K562 (cell line): ENCODE results near the gene CSF1. TPM values are rescaled to one million over a fixed set of nuclear protein-coding genes. Genes with fewer than 3 reads are reported as not detected.

ENCODE experiments used
- ATAC-seq: fragments of 200-7000 bp; cut with Tn5 transposase; 3 replicates; pipeline ENCODE4 v1.9.1; 2020; ENCODE audit warnings: moderate library complexity
- BruUV-seq: library from RNA; stranded (reverse); fragments of 400-500 nt; replicated peaks from 2 replicates; lab custom pipeline; 2021; lab: Mats Ljungman, UMichigan
- CTCF ChIA-PET: fragments of 300-600 bp; formaldehyde crosslinking; extraction: SDS; loops from one replicate; lab custom pipeline; 2021; ENCODE audit warnings: low intra/inter-chr PET ratio; lab: Yijun Ruan, JAX
- POLR2A ChIA-PET: fragments of 300-600, 350-650 bp; sonication (Branson Sonifier 250); formaldehyde crosslinking; extraction: SDS; loops from one replicate; lab custom pipeline; 2021; ENCODE audit warnings: antibody characterized with exemption, inconsistent platforms; lab: Yijun Ruan, JAX
- DNase-seq, 4 experiments: peaks; one replicate each; pipeline versions ENCODE4 v3.0.0 to v3.0.0-alpha.2; 2011 to 2018; ENCODE audit warnings: low spot score in 3 of 4, mixed read lengths in 3 of 4; ENCODE audit errors: extremely low read depth in 1 of 4
- FAIRE-seq: peaks from 2 replicates; lab custom pipeline; 2011; peaks lifted over from hg19 to GRCh38; lab: Jason Lieb, UNC
- H2AFZ ChIP-seq: 2 replicates; pipeline ENCODE4 v1.6.0; 2011; ENCODE audit warnings: low read depth, low read length, control low read depth, inconsistent platforms
- H3K27ac ChIP-seq: fragments of 200-600 bp; 3 replicates; pipeline ENCODE4 v1.8.0; 2011; ENCODE audit warnings: low read depth, mild to moderate bottlenecking, control low read depth, inconsistent platforms, low read length, moderate library complexity, mixed read lengths; ENCODE audit errors: extremely low read depth
- H3K27me3 ChIP-seq, 2 experiments: fragments of 300-600 bp in 1 of 2; 2 replicates in 1 of 2; 3 replicates in 1 of 2; pipeline versions ENCODE4 v1.6.0 to v1.8.0; 2011; ENCODE audit warnings: inconsistent platforms in 2 of 2, low read length in 2 of 2, mild to moderate bottlenecking in 1 of 2, mixed read lengths in 1 of 2, moderate library complexity in 1 of 2; ENCODE audit not compliant: control insufficient read depth in 2 of 2, insufficient read depth in 2 of 2
- H3K36me3 ChIP-seq: fragments of 300-600 bp; 3 replicates; pipeline ENCODE4 v1.8.0; 2011; ENCODE audit warnings: mild to moderate bottlenecking, low read length, inconsistent platforms; ENCODE audit not compliant: control insufficient read depth, insufficient read depth
- H3K4me1 ChIP-seq, 2 experiments: fragments of 200-600 bp in 1 of 2; replicated peaks in 1 of 2; 2 replicates in 1 of 2; 3 replicates in 1 of 2; pipeline versions ENCODE4 v1.5.1 to v1.8.0; 2011; ENCODE audit warnings: inconsistent platforms in 2 of 2, low read length in 2 of 2, mild to moderate bottlenecking in 1 of 2, mixed read lengths in 1 of 2, moderate library complexity in 1 of 2; ENCODE audit not compliant: control insufficient read depth in 2 of 2, insufficient read depth in 2 of 2
- H3K4me2 ChIP-seq: 2 replicates; pipeline ENCODE4 v1.6.1; 2011; ENCODE audit warnings: low read length, control low read depth, inconsistent platforms, mixed read lengths; ENCODE audit not compliant: insufficient read depth
- H3K4me3 ChIP-seq: fragments of 200-600 bp; sonication (generic), shearing (Covaris generic); 2 replicates; pipeline ENCODE4 v1.5.1; 2016; ENCODE audit warnings: control low read depth, inconsistent platforms
- H3K79me2 ChIP-seq: fragments of 200-600 bp; 3 replicates; pipeline ENCODE4 v1.8.0; 2011; ENCODE audit warnings: low read length, inconsistent platforms; ENCODE audit not compliant: control insufficient read depth, insufficient read depth
- H3K9ac ChIP-seq, 2 experiments: 2 replicates each; pipeline versions ENCODE4 v1.6.0 to v1.6.1; 2011; ENCODE audit warnings: low read depth in 2 of 2, low read length in 2 of 2, control low read depth in 1 of 2, inconsistent platforms in 1 of 2, mild to moderate bottlenecking in 1 of 2, mixed read lengths in 1 of 2; ENCODE audit not compliant: insufficient read depth in 1 of 2
- H3K9me1 ChIP-seq: one replicate; pipeline ENCODE4 v1.6.0; 2011; ENCODE audit warnings: inconsistent platforms, mild to moderate bottlenecking, low read length, moderate library complexity; ENCODE audit not compliant: control insufficient read depth, insufficient read depth
- H3K9me3 ChIP-seq: replicated peaks from 2 replicates; pipeline ENCODE4 v1.5.1; 2011; ENCODE audit warnings: low read depth, low read length, inconsistent platforms; ENCODE audit not compliant: control insufficient read depth, insufficient read depth
- H4K20me1 ChIP-seq: replicated peaks from 2 replicates; pipeline ENCODE4 v1.6.1; 2011; ENCODE audit warnings: low read length, inconsistent platforms, mixed read lengths; ENCODE audit not compliant: control insufficient read depth, insufficient read depth
- ELF1 ChIP-seq: fragments of 200-800 bp; sonication (Bioruptor generic); IDR thresholded peaks from 2 replicates; pipeline ENCODE4 v1.6.1; 2016; ENCODE audit warnings: missing genetic modification characterization, missing compliant biosample characterization
- MCM3 ChIP-seq: fragments of 450-650 bp; IDR thresholded peaks from 2 replicates; pipeline ENCODE4 v1.6.1; 2016
- NUFIP1 ChIP-seq: fragments of 450-650 bp; IDR thresholded peaks from 2 replicates; pipeline ENCODE4 v1.6.1; 2018; ENCODE audit not compliant: partially characterized antibody
- SUPT5H ChIP-seq: fragments of 450-650 bp; IDR thresholded peaks from 2 replicates; pipeline ENCODE4 v1.6.1; 2016
- TGIF2 ChIP-seq: sonication (generic); formaldehyde crosslinking; IDR thresholded peaks from 2 replicates; pipeline ENCODE4 v1.8.1; 2022; ENCODE audit warnings: mild to moderate bottlenecking, missing genetic modification reagents, moderate library complexity
- ZNF668 ChIP-seq: fragments of 250-450 bp; sonication (Bioruptor Pico); IDR thresholded peaks from 2 replicates; pipeline ENCODE4 v1.8.0; 2022; ENCODE audit warnings: mild to moderate bottlenecking, inconsistent platforms
- WGBS: fragments of 100-300 bp; shearing (Covaris generic); methylation state at CpG from one replicate; pipeline ENCODE4 v1.1.6; 2016; ENCODE audit warnings: low coverage, mixed read lengths; ENCODE audit not compliant: insufficient coverage; ENCODE audit errors: missing lambda C conversion rate; 5-methylcytosine and 5-hydroxymethylcytosine counted together
- in situ Hi-C: fragments of 300-500 bp; cut with MboI; formaldehyde crosslinking; loops from 4 replicates; pipeline ENCODE4 v1.15.0; 2018; ENCODE audit warnings: inconsistent platforms, mixed read lengths
- intact Hi-C: fragments of 100-400 bp; cut with micrococcal nuclease; formaldehyde crosslinking; loops from 2 replicates; pipeline ENCODE4 v1.14.2; 2022
- polyA plus RNA-seq, 8 experiments: library from polyadenylated mRNA; depleted of rRNA in 4 of 8; stranded (reverse) in 5 of 8; unstranded in 3 of 8; fragments of >200 nt; fragmentation: Nextera tagmentation in 2 of 8; fragmentation: Illumina TruSeq in 1 of 8; extraction: Ambion mirVana in 2 of 8; extraction: Trizol in 1 of 8; gene quantifications; 2 replicates each; pipeline versions ENCODE4 v1.2.1 to v1.2.3, GENCODE V29; 2011 to 2014; ENCODE audit warnings: inconsistent platforms in 1 of 8, missing spikeins in 1 of 8
- total RNA-seq, 7 experiments: library from RNA; depleted of rRNA in 6 of 7; stranded (reverse); fragments of >200 nt in 6 of 7; fragmentation: Illumina TruSeq in 2 of 7; extraction: Trizol in 2 of 7; gene quantifications; 2 replicates each; pipeline versions ENCODE4 v1.2.1 to v1.2.3, GENCODE V29; 2011 to 2021; ENCODE audit warnings: low replicate concordance in 1 of 7
- TF ChIP-seq, protein P1 (sequence below): fragments of 450-650 bp; formaldehyde crosslinking; IDR thresholded peaks from 2 replicates; pipeline ENCODE4 v1.4.0; 2020; ENCODE audit warnings: mild to moderate bottlenecking, moderate library complexity

Gene CSF1
- total and polyA plus RNA-seq, 9 of the 15 experiments (the other 6 are each of a cell fraction or from before 2014, with no cell fraction given) = 0.18 to 11.8 (median 2.8) TPM

DNA sequence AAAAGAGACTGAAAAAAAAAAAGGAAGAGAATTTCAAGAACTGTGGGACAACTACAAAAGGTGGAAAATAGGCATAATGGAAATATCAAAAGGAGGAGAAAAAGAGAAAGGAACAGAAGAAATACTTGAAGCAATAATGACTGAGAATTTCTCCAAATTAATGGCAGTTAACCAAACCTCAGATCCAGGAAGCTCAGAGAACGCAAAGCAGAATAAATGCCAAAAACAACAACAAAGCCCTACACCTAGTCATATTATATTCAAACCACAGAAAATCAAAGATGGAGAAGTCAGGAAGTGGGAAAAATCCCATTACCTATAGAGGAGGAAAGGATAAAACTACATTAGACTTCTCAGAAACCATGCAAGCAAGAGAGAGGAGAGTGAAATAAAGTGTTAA, 53.2 kb downstream of the CSF1 start:
- TF ChIP-seq, protein P1, sequence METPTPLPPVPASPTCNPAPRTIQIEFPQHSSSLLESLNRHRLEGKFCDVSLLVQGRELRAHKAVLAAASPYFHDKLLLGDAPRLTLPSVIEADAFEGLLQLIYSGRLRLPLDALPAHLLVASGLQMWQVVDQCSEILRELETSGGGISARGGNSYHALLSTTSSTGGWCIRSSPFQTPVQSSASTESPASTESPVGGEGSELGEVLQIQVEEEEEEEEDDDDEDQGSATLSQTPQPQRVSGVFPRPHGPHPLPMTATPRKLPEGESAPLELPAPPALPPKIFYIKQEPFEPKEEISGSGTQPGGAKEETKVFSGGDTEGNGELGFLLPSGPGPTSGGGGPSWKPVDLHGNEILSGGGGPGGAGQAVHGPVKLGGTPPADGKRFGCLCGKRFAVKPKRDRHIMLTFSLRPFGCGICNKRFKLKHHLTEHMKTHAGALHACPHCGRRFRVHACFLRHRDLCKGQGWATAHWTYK = no peak
- TF ChIP-seq TGIF2 = no peak
- no peak for TF ChIP-seq SUPT5H
- TF ChIP-seq ZNF668 (CRISPR knock-in tag) = no peak
- TF ChIP-seq NUFIP1 = no peak
- no peak for TF ChIP-seq MCM3
- no peak for TF ChIP-seq ELF1 (tag)
- POLR2A ChIA-PET = interaction anchor here (0.6 kb wide), 1 partner anchor 71 kb away, joined by 3 read pairs; no protein-coding TSS in a partner anchor
- Histone ChIP-seq H3K79me2 (no peaks in the 10 kb centered on the region), H3K4me2 (no peak overlapping the region), H3K9me1 (no peaks in the 10 kb centered on the region), H3K4me1 (peaks cover 0 to 3% of the 10 kb centered on the region in 2 experiments; a peak in 3 of 5 replicates), H3K9me3 (no peaks in the 10 kb centered on the region), H4K20me1 (no peaks in the 10 kb centered on the region), H3K9ac (no peak overlapping the region), H2AFZ (no peak overlapping the region), H3K4me3 (no peak overlapping the region), H3K27ac (no peak overlapping the region), H3K36me3 (no peaks in the 10 kb centered on the region), H3K27me3 (no peaks in the 10 kb centered on the region)
- ATAC-seq = no peak
- in situ Hi-C loops (no loop called here), intact Hi-C loops (no loop called here)
- no peak for DNase-seq
- WGBS = 86% methylated on average over 1 of the region's 1 CpG
- FAIRE-seq = no peak
- CTCF ChIA-PET = no interaction called here
- no TSS peak for BruUV-seq
